Endothelial cell of hepatic sinusoid (primary cell): ENCODE data around the gene ZNF90.
"Not testable (repeated sequence)": the region's sequence is repeated elsewhere in the genome, so short reads cannot be mapped to it uniquely, and the experiment has no call there.

ENCODE experiments used
- in situ Hi-C: cut with HindIII; loops from 2 replicates; pipeline ENCODE4 v1.10.0; 2017; ENCODE audit warnings: low sequenced_read_pairs

ZNF90 gene

GRCh38 chr19:20102097-20102496, 24.3 kb downstream of the ZNF90 start:
- in situ Hi-C loops, result no loop called here

GRCh38 chr19:20103091-20103740, 25.4 kb downstream of the ZNF90 start:
- in situ Hi-C loops, result no loop called here

GRCh38 chr19:20107301-20107700, 29.5 kb downstream of the ZNF90 start:
- in situ Hi-C loops, result no loop called here

GRCh38 chr19:20118064-20118839, 40.5 kb downstream of the ZNF90 start:
- in situ Hi-C loops, result not testable (repeated sequence)

GRCh38 chr19:20124879-20125278, 47.1 kb downstream of the ZNF90 start:
- in situ Hi-C loops, result no loop called here

- in situ Hi-C loops, result not testable (repeated sequence)
These were observed 55.1 kb downstream of the ZNF90 start for GRCh38 chr19:20132933-20133332.

- in situ Hi-C loops, result not testable (repeated sequence)
These were observed 59.9 kb downstream of the ZNF90 start for GRCh38 chr19:20137714-20138113.

- in situ Hi-C loops, result no loop called here
These were observed 73.9 kb downstream of the ZNF90 start for GRCh38 chr19:20151617-20152145.

GRCh38 chr19:20152506-20152905, 74.7 kb downstream of the ZNF90 start:
- in situ Hi-C loops, result not testable (repeated sequence)

- in situ Hi-C loops, result no loop called here
These were observed 75.5 kb downstream of the ZNF90 start for GRCh38 chr19:20153281-20153680.

GRCh38 chr19:20154636-20155035, 76.8 kb downstream of the ZNF90 start:
- in situ Hi-C loops, result no loop called here

- in situ Hi-C loops, result no loop called here
These were observed 85.0 kb downstream of the ZNF90 start for GRCh38 chr19:20162821-20163220.

GRCh38 chr19:20164456-20164855, 86.7 kb downstream of the ZNF90 start:
- in situ Hi-C loops, result no loop called here

- in situ Hi-C loops, result no loop called here
These were observed 88.3 kb downstream of the ZNF90 start for GRCh38 chr19:20165971-20166592.

- in situ Hi-C loops, result no loop called here
These were observed 89.3 kb downstream of the ZNF90 start, which contains the start of gene ZNF486 for GRCh38 chr19:20167020-20167644. Gene ZNF486, plus strand, starts transcription at chr19:20167214. Its CDS starts 117 bp downstream, at chr19:20167331.

GRCh38 chr19:20167651-20168122, 89.9 kb downstream of the ZNF90 start:
- in situ Hi-C loops, result no loop called here
